GM21367 (cell line): Measurements from ENCODE around the gene AGPAT2.

Experiments
- ATAC-seq: cut with Tn5 transposase; IDR thresholded peaks from one replicate; pipeline ENCODE4 v1.9.1; 2021; ENCODE audit not compliant: unreplicated experiment

Gene AGPAT2

DNA sequence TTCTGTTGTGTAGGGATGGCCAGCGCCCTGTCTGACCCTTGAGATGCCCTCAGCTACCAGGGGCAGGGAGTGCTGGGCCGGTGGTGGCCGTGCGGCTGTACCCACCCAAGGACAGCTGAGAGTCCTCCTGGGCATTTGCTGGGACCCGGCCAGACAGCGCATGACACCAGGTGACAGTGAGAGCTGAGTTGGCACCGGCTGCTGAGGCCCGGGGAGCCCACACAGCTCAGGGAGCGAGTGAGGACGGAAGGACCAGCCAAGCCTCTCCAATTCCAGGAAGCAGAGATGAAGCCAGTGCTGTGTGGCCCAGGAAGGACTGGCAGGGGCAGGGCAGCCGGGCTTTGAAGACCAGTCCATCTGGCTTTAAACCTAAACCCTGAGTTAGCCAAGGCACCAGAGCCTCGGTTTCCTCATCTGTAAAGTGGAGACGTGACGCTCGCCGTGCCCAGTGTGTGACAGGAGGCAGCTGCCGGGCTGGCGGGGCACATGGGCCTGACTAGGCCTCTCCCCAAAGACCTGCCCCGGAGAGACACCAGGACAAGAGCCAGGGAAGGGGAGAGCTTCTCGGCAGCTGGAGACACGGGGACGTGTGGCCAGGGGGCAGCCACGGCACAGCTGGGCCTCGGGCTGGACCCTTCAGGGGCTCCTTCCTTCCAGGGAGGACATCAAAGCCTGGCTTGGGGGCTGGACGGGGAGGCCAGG lies 3.0 kb upstream of the AGPAT2 start:
- ATAC-seq: no peak

DNA sequence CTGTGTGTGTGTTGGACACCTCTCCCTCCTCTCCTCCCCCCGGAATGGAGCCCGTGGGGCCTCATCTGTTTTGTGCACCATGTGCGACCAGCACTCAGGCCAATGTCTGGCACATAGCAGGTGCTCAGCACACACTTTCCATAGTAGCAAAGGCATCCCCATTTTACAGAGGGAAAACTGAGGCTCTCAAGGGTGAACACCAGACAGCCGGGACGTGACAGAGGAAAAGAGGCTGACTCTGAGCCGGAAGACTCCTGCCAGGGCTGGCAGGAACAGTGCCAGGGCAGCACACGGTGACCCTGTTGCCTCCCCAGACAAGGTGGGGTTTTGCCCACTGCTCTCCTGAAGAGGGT lies 1.8 kb upstream of the AGPAT2 start:
- ATAC-seq: no peak

GRCh38 chr9:136688274-136689107 lies 1.2 kb upstream of the AGPAT2 start:
- no peak for ATAC-seq

DNA sequence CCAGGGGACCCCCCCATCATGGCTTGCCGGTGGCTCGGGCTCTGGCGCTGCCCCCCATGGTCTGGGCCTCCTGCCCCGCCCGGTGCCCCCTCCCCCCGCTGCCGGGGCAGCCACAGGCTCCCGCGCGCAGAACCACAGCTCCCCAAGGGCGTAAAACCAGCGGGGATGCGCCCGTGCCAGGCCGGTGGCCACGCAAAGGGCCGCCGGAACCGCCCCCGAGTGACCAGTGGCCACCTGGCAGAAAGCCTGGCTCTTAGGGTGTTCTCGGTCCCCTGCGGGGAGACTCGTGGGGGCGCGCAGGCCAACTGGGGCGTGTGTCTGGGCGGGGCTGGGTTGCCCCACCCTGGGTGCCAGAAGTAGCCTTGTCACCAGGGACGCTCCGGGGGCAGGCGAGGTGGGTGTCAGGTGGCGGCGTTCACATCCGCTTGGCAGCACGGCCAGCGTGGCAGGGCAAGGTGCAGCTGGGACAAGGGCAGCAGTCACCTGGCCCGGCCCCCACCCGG lies 515 bp upstream of the AGPAT2 start:
- no peak for ATAC-seq

GRCh38 chr9:136686534-136686793 lies 793 bp downstream of the AGPAT2 start:
- no peak for ATAC-seq

GRCh38 chr9:136685790-136686533 lies 1.3 kb downstream of the AGPAT2 start:
- no peak for ATAC-seq

DNA sequence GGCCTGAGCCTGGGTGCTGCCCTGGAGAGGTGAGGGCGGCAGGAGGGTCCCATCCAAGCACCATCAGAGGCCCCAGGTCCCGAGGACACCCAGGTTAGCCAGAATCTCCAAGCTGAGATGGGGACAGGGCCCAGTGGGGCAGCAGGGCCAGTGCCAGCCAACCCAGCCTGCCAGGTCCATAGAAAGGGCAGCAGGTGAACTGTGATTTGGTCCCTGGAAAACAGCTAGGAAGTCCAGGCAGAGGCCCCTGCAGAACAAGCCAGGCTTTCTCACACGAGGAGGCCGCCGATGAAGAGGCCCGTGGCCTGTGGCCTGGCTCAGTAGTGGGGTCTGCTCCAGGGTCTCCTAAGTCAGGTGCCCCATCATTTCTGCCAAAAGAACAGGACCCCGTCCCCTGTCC lies 2.0 kb downstream of the AGPAT2 start:
- ATAC-seq: no peak

DNA sequence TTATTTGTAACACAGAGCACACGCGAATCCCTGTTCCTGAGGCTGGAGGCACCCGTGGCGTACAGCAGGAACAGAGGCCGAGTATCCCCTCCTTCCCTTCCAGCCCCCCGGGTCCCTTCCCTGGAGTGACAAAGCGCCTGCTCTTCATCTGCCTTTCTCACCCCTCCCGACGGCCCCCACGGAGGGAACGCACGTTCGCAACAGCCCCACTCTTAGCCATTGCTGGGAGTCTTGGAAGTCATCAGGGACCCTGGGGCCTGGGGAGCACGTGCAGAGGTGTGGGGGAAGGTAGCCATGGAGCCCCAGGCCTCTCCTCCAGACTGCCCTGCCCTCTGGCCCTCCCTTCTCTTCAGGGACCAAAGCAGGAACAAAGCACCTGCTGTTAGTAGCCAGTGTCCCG lies 2.5 kb downstream of the AGPAT2 start:
- no peak for ATAC-seq

DNA sequence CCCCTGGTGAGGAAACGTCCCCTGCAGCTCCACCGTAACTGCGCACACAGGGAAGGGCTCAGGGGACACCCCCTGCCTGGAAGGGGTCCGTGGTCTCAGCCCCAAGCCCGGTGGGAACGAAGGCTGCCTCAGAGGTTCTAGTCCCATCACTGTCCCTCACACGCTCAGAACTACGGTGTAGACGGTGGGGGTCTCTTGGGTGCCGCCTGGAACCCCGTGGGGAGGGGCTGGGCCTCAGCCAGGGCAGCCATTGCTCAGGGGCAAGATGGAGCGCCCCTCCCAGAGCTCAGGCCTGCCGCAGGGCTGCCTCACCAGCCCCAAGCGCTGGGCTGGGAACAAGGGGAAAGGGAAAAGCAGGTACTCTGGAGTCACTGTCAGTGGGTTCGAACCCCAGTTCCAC lies 2.9 kb downstream of the AGPAT2 start:
- ATAC-seq: no peak

- no peak for ATAC-seq
Observed at GRCh38 chr9:136683755-136684154, 3.5 kb downstream of the AGPAT2 start.

DNA sequence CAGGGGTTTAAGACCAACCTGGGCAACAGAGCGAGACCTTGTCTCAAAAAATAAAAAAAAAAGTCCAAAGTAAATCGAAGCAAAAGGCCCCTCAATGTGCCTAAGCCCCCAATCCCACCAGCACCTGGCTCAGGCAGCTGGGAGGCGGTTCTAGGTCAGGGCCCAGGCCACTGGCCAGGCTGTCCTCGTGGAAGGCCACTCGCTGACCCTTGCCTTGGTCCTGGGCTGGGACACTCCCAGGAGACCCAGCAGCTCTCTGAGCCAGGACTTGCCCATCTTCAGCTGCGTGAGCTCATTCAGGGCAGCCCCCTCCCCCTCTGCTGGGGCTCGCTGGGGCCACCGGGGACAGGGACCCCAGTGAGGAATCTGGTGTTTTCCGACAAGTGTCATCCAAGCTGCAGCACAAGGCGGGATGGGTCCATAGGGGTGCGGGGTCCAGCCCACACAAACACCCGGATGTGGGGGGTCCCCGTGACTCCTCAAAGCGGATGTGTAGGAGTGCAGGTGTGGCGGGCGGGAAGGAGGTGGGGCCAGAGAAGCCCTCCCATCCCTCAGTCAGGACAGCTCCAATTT lies 4.0 kb downstream of the AGPAT2 start:
- no peak for ATAC-seq

DNA sequence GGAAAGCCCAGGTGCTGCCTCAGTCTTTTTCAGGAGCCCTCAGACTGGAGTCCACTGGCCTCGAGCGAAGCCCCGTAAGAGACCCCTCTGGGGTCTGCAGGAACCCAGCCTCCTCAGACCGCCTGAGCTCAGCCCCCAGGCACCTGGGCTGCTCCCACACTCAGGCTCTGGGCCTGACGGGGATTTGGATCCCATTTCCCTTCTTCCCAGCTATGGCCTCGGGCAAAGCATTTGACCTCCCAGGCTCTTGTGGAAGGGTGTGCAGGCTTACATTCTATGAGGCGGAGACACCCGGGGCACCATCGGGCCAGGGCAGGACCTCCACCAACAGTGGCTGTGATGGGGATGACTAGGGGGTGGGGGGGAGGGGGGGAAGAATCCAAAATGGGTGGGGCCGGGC lies 4.5 kb downstream of the AGPAT2 start:
- no peak for ATAC-seq

DNA sequence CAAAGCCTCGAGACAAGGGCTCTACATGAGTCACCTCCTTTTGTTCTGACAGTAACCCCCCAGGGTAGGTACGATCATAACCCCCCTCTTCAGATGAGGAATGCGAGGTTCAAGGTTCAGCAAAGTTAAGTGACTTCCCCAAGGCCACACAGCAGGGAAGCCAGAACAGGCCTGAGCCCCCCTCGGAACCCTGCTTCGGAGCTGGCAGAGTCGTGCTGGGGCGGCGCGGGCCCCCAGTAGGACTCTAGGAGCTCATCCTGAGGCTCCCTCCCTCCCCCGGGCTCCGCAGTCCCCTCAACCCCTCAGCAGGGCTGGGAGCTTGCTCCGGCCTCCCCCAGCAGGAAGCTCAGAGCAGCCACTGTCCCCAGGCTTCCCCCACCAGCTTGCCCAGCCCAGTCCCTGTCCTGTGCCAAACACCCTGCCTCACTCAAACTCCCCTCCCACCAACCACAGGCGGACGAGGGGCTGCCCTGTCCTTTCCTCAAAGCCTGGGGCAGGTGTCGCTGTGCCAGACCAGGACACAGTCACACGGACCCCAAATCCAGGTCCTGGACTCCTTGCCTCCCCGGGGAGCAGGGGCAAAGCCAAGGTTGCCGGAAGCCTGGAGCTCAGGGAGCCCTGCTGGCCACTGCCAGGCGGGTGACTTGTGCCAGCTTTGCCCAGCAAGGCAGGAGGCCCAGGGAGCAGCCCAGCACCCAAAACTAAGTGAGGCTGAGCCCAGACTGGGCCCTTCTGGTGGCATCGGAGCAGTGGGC lies 5.1 kb downstream of the AGPAT2 start:
- no peak for ATAC-seq

- ATAC-seq: no peak
Observed at GRCh38 chr9:136681029-136681428, 6.2 kb downstream of the AGPAT2 start.

DNA sequence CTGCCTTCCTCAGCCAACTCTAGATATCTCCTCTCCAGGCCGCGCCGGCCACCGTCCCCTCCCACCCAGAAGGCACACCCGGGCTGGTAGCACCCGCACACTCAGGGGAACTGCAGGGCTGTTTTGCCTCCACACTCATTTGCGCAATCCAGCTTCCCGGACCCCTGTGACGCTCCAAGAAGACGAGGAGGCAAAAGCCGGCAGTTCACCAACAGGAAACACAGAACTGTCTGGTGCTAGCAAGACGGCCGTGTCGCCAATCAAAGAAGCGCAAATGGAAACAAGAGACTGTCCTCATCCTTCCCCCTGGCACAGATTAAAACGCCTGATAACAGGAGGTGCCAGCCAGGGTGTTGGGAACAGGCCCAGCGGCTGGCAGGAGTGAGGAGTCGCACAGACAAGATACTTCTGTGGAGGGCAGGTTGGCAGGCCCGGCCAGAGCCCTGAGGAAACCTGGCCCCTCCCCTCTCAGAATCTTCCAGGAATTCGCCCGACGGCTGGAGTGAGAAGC lies 7.8 kb downstream of the AGPAT2 start:
- no peak for ATAC-seq

- ATAC-seq: no peak
Observed at GRCh38 chr9:136678624-136679023, 8.6 kb downstream of the AGPAT2 start.

GRCh38 chr9:136678034-136678433 lies 9.2 kb downstream of the AGPAT2 start:
- no peak for ATAC-seq

DNA sequence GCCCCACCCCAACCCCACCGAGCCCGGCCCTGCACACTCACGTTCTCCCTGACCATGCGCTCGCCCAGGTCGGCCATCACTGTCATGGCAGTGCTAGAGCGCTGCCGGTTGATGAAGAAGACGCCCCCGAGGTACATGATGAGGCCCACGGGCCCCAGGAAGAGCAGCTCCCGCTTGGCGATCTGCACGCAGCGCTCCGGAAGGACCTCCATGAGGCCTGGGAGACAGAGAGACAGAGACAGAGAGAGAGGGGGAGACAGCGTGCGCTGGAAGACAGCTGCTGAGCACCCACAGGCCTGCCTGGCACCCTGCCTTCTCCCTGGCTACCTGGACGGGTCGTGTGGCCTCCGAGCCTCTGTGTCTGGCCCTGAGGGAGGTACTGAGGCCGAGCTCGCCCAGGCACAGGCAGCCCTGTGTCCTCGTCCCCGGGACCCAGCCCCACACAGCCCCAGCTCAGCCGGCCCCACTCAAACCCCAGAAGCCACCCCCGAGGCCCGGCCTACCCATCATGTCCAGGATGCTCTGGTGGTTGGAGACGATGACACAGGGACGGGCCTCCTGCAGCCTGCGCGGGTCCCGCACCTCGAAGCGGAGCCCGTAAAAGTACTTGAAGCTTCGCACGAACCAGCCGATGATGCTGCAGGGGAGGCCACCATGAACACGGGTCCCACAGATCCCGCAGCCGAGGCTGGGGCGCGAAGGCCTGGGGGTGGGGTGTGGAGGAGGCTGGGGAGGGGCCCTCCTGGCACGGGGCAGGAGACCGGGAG lies 10.2 kb downstream of the AGPAT2 start:
- ATAC-seq: no peak

DNA sequence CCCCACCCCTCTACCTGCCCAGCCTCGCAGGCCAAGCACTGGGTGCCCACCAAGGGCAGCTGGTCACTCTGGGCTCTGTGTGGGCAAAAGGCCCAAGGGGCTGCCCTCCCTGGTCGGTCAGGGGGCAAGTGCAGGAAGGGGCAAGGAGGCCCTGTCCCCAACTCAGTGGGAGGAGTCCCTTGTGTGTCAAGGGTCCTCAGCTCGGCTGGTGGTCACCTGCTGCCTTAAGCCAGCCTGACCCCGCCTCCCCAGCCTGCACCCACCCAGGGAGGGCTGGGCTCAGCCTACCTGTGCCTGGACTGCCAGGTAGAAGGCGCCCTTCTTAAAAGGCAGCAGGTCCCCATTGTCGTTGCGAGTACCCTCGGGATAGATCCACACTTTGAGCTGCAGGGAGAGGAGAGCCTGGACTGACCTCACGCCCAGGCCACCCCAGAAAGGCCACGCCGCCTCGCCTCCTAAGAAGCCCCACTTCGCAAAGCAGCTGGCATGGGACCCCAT lies 10.9 kb downstream of the AGPAT2 start:
- no peak for ATAC-seq
